ENCODE data around the gene ARID1B.

DNA sequence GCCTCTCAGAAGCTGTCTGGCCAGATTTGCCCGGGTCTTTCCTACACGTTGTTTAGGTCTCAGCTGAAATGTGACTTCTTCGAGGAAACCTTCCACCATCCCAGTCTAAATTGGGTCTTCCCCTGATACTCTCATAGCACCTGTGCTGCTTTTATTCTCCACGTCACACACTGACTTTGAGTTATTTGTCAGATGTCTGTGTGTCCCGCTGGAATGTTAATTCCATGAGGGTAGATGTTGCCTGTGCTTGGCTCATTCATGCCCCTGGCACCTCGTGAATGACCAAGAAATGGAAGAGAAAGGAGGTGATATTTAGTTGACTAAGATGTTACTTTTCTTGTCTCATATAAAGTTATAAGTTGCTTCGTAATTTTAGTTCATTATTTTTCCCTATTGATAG lies 348.4 kb downstream of the ARID1B start:
- TF ChIP-seq, protein P1, sequence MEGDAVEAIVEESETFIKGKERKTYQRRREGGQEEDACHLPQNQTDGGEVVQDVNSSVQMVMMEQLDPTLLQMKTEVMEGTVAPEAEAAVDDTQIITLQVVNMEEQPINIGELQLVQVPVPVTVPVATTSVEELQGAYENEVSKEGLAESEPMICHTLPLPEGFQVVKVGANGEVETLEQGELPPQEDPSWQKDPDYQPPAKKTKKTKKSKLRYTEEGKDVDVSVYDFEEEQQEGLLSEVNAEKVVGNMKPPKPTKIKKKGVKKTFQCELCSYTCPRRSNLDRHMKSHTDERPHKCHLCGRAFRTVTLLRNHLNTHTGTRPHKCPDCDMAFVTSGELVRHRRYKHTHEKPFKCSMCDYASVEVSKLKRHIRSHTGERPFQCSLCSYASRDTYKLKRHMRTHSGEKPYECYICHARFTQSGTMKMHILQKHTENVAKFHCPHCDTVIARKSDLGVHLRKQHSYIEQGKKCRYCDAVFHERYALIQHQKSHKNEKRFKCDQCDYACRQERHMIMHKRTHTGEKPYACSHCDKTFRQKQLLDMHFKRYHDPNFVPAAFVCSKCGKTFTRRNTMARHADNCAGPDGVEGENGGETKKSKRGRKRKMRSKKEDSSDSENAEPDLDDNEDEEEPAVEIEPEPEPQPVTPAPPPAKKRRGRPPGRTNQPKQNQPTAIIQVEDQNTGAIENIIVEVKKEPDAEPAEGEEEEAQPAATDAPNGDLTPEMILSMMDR (IDR thresholded peaks at IDR 0.05; ENCODE audit: borderline replicate concordance, extremely low read depth, low read length, poor library complexity, severe bottlenecking), result no peak
- TF ChIP-seq EZH2 (IDR thresholded peaks at IDR 0.05; ENCODE audit: borderline replicate concordance, low read depth, low read length, severe bottlenecking), result no peak

All from DND-41 (cell line).